Anterior cingulate cortex (tissue), 58 donors: ENCODE data around the gene NR2C2.

Experiments
- DNase-seq, 58 donors: peaks; one replicate each; lab custom pipeline; 2025; lab: John Stamatoyannopoulos, UW

Gene NR2C2

DNA sequence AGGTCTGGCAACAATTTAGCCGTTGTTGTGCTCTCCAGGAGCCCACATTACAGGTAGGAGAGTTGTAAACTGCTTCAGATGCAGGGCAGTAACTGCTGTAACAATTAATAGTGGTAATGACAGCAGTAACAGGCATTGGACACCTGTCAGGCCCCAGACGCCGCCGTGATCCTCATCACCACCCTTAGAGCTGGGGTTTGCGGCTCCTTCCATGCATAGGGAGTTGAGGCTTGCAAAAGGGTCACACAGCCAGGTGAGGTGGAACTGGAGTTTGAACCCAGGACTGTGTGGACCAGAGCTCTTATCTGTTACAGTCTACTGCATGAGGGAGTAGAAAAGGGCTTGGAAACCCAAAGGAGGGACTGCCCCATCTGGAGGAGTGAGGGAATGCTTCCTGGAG lies 26.8 kb upstream of the NR2C2 start:
- DNase-seq: no peak

DNA sequence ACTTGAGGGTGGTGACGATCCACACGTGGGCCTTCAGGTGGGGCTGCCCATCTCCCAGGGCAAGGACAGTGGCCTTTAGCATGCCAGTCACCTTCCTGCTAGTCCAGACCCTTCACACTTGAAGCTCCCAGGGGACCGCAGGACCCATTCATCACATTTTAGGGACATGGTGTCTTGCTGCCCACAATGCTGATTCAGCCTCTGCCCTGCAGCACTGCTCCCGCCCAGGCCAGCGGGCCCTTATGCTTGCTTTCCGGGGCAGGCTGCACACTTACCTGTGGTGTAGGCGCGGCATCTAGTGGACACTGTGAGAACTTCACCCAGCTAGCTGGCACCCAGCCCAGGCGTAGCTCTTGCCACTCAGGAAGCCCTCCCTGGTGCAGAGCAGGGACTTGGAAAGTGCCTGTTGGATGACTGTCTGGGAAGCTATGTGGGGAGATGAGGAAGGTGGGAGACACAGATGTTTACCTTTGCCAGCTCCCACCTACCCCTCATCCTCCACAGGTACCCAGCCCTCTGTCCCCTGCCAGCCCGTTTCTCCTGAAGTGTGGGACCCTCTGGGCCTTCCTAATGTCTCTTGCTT lies 26.3 kb upstream of the NR2C2 start:
- DNase-seq: peak in 56 of 58 donors; percentile 27 to 90 (median 68)

DNA sequence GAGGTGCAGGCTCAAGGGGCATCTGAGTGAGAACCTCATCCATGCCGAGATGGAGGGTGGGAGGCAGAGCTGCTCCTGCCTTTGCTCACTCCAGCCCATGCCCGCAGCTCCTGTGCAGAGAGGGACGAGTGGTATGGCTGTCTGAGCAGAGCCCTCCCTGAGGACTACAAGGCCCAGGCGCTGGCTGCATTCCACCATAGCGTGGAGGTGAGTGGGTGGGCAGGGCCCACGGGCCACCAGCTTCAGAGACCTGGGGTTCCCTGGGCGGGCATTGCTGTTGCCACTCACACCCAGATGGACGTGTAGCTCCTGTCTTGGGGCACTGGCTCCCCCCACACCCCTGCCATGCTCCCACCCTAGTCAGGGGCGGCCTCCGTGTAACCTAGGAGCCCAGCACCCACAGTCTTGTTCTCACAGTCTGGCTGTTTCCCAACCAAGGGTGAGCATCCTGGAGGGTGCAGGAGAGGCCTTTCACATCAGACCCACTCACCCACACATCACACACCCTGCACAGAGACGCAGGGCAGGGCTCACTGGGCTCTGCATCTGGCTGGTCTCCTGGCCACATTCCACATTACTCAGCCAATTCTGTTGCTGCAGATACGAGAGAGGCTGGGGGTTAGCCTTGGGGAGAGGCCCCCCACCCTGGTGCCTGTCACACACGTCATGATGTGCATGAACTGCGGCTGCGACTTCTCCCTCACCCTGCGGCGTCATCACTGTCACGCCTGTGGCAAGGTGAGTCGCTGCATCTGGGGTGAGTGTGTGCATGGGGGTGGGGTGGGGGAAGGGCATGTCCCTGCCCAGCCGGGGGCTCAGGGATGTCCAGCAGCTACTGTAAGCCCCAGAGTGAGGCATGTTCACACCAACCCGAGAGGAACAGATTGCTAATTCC lies 25.3 kb upstream of the NR2C2 start:
- no peak for DNase-seq

DNA sequence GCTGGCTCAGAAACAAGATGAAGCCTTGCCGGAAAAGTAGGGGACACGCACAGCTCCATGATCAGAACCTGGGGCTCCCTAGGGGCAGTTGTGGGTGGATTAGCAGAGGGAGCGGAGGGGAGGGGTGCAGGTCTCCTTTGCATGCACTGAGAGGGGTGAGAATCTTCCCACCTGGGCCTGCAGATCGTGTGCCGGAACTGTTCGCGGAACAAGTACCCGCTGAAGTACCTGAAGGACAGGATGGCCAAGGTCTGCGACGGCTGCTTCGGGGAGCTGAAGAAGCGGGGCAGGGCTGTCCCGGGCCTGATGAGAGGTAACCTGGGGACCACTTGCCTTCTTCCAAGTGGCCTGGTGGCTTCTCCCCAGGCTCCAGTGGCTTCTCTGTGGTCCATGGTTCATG lies 24.5 kb upstream of the NR2C2 start:
- DNase-seq: no peak

DNA sequence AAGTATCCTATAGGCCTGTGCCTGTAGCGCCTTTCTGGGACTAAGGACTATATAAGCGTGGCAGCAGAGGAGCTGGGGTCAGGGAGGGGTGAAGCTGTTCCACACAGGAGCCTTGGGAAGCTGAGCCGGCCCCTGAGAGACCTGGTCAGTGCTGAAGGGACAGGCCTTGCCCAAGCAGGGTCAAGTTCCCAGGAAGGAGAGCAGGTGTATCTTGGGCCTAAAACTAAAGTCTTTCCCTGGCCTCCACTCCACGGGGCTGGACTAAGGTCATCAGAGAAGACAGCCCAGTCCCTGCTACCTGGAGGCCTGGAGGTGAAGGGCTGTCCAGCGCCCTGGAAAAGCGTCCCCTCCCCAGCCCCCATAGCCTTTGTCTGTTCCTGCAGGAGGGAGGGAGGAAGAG lies 23.9 kb upstream of the NR2C2 start:
- no peak for DNase-seq

DNA sequence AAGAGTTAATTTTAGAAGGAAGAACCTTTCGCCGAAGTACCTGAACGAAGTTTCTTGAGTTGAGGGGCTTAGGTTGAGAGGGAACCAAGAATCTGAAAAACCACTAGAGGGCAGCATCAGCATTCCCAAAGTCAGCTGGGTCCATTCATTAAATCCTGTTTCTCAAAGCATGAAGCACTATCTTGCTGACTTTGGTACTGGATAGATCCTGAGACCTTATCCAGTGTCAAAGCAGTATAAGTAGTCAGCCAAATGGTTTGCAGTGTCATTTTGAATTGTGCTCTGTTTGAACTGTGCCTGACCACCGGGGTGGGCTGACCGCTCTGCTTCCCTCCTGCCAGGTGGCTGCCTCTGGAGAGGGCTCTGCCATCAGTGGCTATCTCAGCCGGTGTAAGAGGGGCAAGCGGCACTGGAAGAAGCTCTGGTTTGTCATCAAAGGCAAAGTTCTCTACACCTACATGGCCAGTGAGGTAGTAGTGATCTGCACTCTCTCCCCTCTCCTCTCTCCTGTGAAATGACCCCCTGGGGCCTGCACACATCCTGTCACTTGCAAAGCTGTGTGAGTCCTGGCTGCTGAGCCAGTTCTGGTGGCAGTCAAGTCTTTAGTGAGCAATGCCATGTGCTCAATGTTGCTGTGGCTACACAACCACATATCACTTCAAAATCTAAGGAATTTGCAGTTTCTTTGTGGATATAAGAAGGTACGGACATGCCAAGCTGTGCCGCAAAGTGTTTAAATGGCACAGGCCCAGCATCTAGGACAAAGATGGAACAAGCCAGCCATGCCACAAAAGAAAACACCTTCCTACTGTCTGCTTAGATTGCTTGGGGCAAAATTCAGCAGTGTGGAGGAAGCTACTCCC lies 21.4 kb upstream of the NR2C2 start:
- peak in 14 of 58 donors; percentile 2 to 45 (median 9) for DNase-seq

DNA sequence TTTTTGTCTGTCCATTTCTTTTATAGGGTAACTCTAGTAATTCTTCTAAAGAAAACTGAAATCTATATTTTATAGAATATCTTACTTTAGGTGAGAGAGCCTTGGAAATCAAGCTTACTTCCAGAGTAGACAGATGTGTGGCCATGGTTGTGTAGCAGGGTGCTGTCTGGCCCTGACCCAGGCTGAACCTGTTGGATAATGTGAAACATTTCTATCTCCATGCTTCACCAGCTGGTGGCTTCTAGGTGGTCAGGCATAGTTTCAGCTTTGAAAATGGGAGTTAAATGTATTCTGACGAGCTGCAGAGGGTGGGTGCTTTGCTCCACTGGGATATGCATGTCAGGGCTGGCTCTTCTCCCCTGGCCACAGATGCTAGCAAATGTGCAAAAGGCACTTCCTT lies 20.8 kb upstream of the NR2C2 start:
- DNase-seq: no peak

DNA sequence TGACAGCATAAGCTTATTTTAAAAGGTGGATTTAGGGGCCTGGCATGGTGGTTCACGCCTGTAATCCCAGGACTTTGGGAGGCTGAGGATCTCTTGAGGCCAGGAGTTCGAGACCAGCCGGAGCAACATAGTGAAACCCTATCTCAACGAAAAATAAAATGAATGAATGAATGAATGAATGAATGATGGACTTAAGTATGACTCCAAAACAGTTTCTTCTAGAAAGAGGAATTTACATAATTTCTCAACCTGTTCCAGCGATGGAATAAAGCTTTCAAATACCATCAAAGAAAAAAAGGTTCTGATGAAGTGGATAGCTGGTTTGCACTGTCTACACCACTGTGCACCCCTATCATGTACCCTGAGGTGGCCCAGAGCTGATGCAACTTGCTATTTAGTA lies 20.1 kb upstream of the NR2C2 start:
- DNase-seq: no peak

DNA sequence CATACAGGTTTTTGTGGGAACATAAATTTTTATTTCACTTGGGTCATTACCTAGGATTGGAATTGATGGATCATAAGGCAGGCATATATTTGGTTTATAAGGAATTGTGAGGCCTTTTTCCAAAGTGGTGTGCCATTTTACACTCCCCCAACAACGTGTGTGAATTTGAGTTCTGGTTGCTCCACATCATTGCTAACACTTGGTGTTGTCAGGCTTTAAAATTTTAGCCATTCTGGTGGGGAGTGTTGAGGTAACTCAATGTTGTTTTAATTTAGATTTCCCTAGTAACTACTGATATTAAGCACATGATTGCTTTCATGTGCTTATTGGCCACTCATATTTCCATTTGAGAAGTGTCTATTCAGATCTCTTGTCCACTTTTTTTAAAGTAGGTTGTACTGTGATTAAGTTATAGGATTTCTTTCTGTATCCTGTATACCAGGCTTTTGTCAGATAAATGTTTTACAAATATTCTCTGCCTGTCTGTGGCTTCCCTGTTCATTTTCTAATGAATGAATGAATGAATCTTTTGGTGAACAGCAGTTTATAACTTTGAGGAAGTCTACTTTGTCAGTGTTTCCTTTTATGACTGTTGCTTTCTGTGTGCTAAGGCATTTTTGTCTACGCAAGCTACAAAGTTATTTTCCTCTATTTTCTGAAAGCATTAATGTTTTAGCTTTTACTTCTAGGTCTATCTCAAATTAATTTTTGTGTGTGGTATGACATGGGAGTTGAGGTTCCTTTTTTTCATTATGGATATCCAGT lies 17.9 kb upstream of the NR2C2 start:
- DNase-seq: no peak

DNA sequence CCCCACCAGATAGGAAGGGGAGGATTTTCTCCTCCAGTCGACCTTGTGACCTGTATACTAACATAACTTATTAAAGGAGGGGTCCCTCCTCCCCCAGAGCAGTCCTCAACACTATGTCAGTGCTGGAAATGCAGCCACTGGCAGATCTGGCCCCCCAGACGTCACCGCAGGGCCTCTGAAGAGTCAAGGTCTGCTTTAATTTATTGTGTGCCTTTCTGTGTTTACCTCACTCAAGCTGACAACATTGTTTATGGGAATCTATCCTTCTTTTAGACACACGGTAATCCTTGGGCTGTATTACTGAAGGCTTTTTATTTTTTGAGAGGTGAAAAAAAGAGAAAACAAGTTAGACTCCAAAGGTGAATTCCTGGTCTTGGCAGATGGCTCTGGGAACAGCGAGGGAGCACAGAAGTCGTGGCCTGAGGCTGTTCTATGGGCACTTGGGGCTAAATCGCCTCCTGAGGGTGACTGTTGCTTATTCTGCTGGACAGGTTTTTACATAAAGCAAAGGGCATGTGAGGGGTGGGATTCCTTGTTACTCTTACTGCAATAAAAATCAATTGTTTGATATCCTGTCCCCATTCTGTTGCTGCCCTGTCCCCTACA lies 13.5 kb upstream of the NR2C2 start:
- DNase-seq: no peak

DNA sequence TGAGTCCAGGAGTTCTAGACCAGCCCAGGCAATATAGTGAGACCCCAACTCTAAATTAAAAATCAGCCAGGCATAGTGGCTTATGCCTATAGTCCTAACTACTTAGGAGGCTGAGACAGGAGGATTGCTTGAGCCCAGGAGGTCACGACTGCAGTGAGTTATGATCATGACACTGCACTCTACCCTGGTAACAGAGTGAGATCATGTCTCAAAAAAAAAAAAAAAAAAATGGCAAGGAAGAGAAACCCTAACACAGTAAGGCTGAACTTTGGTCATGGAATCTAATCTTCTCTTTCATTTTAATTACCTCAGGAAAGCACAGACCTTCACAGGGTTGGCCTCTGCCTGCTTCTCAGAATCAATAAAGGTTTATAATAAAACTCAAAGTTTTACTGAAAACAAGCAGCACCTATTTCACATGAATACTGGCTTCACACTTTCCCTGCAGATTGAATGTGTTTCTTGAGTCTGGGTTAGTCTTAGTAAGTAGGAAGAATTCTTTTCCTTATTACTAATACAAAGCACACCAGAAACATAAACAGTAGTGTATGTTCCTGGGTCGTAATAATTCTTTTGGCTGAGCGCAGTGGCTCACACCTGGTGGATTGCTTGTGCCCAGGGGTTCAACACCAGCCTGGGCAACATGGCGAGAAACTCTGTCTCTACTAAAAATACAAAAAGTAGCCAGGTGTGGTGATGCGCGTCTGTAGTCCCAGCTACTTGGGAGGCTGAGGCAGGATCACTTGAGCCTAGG lies 11.6 kb upstream of the NR2C2 start:
- no peak for DNase-seq

DNA sequence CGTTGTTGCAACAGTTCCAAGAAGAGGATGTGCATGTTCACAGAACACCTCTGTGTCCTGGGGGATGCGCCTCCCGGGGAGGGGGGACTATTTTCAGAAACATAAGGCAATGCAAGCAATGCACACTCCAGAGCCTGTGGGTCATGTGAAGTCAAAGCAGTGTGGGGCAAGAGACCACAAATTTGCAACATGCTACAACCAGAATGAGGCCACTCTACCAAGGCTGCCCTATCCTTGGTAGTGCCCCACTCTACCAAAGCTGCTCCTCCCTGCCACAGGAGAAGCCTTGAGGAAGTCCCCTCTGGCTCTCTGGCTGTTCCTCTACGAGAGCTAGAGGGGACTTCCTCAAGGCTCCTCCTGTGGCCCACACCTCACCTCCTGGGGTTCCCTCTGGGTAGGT lies 8.4 kb upstream of the NR2C2 start:
- no peak for DNase-seq

DNA sequence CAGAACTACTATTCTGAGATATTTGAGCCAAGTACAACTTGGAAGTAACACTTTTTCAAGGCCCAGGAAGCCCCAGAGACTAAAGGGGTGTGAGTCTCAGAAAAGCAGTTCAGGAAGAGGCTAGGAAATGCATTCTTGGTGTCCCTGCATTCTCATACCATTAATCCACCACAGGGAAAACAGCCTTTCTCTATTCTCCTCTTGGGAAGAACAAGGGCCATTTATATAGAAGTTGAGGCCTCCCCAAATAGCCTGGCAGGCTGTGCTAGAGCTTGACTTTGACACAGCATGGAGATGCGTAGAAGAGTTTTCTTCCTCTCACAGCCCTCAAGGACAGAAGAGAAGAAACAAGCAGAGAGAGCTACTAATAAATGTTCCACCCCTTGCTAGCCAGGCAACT lies 5.5 kb upstream of the NR2C2 start:
- peak in 1 of 58 donors; percentile 36 for DNase-seq

DNA sequence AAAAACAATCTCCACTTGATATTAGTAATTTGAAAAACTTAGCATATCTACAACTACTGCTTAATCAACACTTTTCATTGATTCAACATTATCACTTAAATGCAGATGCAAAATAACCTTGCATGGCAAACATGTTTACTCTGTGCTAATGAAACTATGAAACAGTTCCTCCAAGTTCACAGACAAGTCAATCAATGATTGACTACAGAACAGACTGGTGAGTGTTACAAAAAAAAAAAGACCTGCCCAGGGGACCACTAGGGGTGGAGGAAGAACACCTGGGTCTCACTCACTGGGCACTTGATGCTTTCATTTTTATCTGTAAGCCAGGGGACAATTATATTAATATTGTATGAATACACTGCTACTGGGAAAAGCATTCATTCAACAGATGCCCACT lies 4.3 kb upstream of the NR2C2 start:
- no peak for DNase-seq

DNA sequence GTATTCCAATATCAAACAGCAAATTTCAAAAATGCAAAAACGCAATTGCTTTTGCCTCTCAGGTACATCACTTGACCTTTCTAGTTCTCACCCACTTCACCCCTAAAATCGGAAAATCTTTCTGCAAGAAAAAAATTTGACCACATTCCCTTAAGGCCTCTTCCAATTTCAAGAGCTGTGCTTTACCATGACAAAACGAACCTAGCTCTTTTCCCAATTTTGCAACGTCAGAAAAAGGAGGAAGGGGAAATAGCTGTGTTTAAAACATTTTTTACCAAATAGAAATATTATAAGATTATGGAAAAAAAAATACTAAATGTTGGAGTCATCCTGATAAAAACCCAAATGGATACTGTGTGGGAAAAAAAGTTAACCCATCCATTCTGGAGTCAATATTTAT lies 1.1 kb upstream of the NR2C2 start:
- no peak for DNase-seq

DNA sequence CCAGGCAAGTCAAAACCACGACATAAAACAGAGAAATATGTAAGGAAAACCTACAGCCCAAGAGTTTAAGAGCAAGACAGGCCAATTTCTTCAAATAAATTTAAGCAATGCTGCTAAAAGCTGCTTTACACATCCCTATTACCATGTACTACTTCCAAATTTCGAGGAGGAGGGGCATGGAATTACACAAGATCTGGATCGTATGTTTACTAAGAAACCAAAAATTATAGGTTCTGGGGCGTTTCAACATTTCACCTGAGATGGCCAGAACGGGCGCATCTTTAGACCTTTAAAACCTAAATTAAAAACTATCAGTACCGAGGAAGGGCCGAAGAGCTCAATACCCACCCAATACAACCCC lies 664 bp upstream of the NR2C2 start:
- DNase-seq: no peak

DNA sequence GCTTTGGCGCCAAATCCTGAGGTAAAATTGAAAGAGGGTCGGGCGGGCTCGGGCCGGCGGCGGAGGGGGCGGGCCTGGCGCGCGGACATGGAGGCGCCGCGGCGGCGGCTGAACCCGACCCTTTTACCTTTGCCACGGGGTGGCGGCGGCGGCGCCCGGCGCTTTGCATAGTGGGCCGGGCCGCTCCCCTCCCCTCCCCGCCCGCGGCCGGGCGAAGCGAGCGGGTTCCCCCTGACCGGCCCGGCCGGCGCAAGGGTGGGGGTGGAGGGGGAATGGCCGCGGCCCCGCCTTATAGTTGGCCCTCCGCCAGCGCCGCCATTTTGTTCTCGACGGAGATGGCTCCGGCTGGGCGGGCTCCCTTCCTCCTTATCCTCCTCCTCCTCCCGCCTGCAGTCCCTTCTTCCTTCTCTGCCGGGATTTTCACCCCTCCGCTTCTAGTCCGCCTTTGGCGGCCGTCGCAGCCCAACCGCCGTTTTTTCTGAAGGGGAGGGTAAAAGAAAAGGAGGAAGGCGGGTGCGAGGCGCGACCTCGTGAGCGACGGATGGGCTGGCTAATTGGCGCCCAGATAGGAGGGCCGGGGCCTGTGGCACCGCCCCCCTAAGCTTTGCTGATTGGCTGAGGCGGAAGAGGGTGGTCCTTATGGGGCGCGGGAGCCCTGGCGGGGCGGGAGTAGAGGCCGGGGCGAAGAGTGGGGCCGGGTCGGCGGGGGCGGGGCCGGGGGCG lies 664 bp downstream of the NR2C2 start:
- peak; percentile 71 to 99 (median 97) for DNase-seq

DNA sequence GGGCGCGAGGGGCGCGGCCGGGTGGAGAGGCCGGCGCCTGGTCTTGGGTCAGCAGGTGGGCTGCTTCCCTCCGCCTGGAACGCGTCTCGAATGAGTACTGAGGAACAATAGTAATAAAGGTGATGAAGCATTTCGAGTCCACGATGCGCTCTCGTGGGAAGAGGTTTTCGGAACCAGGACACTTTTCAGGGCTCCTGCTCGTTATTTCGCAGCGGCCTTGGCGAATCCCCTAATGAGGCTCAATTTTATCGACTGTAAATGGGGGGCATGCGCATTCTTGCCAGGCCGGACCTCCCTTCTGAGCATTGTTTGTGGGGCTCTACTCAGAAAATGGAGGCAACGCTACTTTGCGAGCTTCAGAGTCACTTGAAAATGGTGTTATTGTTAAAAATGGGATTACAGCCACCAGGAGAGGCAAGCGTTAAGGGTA lies 1.2 kb downstream of the NR2C2 start:
- no peak for DNase-seq

DNA sequence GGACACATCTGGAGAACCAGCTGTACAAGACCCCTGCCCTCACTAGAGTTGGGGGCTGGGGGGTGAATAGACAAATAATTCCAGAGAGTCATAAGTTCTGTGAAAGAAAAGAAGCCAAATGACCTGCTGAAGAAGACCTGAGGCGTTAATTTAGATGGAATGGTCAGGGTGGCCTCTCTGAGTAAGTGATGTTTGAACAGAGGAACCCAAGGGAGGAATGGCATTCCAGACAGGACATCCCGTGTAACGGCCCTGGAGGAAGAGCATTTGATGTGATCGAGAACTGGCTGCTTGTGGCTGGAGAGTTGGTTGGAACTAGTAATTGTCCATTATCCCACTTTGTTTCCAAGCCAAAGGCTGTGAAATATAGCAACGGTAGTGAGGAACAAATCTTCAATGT lies 1.7 kb downstream of the NR2C2 start:
- DNase-seq: no peak
